HG03103 (cell line): ENCODE data around the gene PTER.

ENCODE experiments used
- ATAC-seq: cut with Tn5 transposase; IDR thresholded peaks from one replicate; pipeline ENCODE4 v1.9.1; 2021; ENCODE audit warnings: low read depth; ENCODE audit not compliant: unreplicated experiment

PTER gene

GRCh38 chr10:16466001-16466400 is 29.2 kb downstream of the PTER start:
- ATAC-seq: no peak

- no peak for ATAC-seq
These were observed 33.9 kb downstream of the PTER start for GRCh38 chr10:16470747-16471146.

DNA sequence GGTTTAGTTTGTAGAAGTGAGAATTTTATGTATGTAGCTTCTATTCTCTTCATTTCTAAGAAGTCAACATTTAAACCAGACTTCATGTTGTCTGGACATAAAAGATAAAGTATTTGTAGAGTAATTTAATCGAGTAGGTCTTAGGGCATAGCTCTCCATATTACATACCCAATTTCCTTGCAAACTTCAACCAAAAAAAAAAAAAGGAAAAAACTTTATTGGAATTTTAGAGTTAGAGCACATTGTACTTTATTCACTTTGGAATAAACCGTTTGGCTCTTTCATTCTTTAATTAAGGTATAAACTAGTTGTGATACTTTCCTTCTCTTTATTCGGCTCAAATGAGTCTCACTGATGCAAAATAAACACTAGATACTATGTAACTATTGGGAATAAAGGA is 36.0 kb downstream of the PTER start:
- no peak for ATAC-seq

GRCh38 chr10:16477757-16478156 is 40.9 kb downstream of the PTER start:
- no peak for ATAC-seq

DNA sequence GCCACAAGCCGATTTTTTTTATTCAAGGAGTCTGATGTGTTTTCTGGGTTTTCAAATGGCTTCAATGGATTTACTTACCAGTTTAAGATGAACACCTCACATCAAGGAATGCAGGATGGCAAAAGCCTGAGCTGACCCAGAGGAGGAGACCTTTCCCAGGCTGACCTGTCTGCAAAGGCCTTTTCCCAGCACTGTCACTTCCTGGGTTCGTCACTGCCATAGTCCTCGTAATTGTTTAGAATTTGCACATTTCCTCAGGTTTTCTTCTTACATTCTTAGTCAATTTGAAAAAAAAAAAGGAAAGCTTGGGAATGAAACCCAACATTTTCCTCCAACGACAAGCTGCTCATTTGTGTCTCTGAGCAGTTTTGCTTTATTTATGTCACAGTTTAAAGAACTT is 42.0 kb downstream of the PTER start:
- ATAC-seq: no peak

DNA sequence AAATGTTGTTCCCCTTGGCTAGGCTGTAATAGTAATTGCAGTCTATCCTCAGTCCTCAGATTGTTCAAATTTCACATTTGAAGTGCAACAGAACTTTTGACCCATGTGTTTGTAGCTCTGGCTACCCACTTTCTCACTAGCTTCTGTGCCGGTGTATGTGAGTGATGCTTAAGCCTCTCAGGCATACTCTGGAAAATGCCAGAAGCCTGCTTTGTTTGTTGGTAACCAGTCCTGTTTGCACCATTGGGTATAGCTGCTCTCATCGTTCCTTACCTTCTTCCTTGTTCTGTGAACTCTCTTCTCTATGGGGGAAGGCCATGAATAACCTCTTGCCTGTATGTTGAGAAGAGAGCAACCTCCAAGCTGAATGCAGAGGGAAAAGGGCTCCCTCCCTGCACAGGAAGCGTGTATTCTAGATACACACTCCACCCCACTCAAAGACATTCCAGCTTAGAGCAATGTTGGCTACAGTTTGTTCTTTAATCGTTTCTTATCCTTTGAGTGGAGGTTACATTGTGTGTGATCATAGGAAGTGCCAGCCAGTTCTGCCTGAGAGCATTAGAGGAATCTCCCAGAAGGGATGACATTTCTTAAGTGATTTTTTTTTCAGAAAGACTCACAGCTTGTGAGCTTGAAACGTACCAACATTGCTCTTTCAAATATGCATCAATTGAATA is 44.4 kb downstream of the PTER start:
- no peak for ATAC-seq

DNA sequence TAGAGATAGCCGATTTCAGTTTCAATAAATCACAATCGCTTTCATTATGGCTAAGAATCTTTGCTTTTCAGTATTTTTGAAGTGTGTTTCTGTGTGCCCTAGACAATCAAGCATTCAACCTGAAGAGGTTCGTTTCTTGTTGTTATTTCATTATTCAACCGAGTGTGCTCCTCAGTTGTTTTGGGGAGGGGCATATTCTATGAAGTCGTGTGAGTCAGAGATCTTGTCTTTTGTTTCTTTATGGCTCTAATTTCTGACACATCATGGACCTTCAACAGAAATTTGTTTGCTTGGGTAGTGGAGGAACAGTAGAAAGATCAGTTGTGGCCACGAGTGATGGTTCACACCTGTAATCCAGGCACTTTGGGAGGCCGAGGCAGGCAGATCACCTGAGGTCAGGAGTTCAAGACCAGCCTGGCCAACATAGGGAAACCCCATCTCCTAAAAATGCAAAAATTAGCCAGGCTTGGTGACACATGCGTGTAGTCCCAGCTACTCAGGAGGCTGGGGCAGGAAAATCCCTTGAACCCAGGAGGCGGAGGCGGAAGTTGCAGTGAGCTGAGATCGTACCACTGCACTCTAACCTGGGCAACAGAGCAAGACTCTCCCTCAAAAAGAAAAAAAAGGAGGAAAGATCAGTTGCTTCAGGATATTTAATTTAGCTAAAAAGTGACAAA is 46.6 kb downstream of the PTER start:
- no peak for ATAC-seq

DNA sequence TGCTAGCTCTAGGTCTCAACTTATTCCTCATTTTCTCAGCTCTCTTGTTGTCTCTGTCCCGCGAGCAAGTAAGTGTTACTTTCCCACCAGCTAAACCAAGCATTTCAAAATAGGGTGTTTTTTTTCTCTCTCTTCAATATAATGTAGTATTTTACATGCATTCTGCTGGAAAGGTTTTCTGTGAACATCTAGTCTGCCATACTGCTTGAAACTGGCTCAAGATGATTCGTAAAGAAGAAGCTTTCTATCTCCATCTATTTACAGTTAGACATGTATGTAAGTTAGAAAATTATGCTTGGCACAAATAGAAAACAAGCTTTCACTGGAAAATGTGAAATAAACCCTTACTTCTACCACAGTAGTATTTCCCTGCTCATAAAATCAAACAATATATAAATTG is 53.7 kb downstream of the PTER start:
- ATAC-seq: no peak

DNA sequence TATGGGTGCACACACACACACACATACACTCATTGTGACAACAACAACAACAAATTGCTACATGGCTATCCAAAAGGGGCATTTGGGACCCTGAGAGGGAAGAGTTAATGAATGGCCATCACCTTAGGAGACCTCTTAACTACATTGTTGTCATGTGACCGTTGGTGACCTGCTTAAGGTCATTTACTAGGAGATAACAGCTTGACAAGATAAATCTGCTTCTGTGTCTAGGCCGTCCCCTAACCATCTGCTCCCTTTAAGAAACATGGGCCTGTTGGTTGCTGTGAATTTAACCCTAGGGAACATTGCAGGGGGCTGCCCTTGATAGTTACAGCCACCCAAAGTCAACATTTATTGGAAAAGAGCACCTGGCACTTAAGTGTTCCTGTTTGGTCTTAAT is 55.1 kb downstream of the PTER start:
- ATAC-seq: no peak

DNA sequence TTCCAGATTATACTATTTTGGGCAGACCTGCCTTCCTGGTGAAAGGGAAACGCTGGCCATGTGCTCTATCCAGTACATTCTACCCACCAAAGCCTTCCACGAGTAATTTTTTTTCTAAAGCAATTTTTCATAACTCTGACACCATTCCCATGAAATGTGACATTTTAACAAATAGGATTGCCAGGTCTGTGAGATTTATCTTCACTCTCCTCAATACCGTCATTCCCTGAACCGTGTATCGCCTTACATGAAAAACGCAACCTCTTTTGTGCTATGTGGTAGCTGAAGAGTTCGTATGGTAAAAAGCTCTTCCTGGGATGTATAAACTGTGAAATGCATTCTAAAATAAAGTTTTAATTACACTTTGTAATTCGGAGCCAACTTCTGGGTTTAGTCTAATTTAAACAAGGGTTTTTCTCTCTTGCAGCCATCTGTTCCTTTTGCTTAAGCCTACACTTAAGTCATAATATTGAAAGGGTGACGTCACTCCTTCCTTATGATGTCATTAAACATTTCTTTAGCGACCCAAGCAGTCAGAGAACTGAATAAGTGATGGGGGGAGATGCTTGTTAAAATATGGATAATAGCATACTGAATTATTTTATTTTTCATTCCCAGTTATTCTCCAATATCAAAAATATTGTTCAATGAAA is 57.2 kb downstream of the PTER start:
- no peak for ATAC-seq

DNA sequence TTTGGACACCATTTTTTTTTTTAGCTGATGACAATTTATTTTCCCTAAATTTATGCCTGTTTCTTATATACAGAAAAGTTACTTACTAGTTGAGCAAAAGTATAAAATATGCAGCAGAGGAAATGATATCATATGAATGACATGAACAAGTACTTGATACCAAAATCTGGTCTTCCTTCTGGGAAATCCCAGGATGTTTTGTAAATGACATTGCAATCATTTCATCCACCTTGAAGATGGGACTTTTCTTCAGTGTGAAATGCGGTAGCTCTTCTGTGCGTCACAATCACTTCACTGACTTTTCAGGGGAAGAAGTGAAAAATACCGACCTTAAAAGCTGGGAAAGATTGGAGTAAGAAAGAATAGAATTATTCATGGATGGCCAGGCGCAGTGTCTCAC is 61.1 kb downstream of the PTER start:
- no peak for ATAC-seq

- no peak for ATAC-seq
These were observed 68.4 kb downstream of the PTER start for GRCh38 chr10:16505161-16505560.

GRCh38 chr10:16509996-16510395 is 73.2 kb downstream of the PTER start:
- no peak for ATAC-seq

DNA sequence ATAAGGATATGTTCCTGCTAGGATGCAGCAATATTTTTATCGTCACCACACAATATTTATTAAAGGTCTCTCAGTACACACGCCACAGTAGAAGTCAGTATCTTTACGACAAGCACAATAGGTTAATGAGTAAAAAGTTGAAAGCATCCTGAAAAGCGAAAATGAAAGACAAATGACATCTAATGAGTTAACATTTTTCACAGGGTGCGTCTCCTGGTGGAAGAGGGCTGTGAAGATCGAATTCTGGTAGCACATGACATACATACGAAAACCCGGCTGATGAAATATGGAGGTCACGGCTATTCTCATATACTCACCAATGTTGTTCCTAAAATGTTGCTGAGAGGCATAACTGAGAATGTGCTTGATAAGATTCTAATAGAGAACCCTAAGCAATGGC is 74.0 kb downstream of the PTER start:
- ATAC-seq: no peak

- no peak for ATAC-seq
These were observed 82.0 kb downstream of the PTER start for GRCh38 chr10:16518822-16519221.

GRCh38 chr10:16519250-16519907 is 82.6 kb downstream of the PTER start:
- ATAC-seq: peak; percentile 39

- peak; percentile 26 for ATAC-seq
These were observed 83.4 kb downstream of the PTER start for GRCh38 chr10:16519908-16520861.

- peak; percentile 40 for ATAC-seq
These were observed 84.1 kb downstream of the PTER start for GRCh38 chr10:16520900-16521299.

- ATAC-seq: peak; percentile 32
These were observed 84.7 kb downstream of the PTER start, which contains the start of gene C1QL3 for GRCh38 chr10:16521311-16522016. Gene C1QL3 (minus strand): TSS chr10:16521879. CDS start chr10:16521065, 814 bp downstream.

- no peak for ATAC-seq
These were observed 90.6 kb downstream of the PTER start for GRCh38 chr10:16527452-16527851.
